GM19099 (cell line): ENCODE measurements around the gene CORIN.

ENCODE experiments used
- POLR2A ChIP-seq: IDR thresholded peaks from 3 replicates; pipeline ENCODE4 v1.6.1; 2011; ENCODE audit warnings: low read depth; ENCODE audit not compliant: insufficient read length; ENCODE audit errors: extremely low read depth

The CORIN gene

DNA sequence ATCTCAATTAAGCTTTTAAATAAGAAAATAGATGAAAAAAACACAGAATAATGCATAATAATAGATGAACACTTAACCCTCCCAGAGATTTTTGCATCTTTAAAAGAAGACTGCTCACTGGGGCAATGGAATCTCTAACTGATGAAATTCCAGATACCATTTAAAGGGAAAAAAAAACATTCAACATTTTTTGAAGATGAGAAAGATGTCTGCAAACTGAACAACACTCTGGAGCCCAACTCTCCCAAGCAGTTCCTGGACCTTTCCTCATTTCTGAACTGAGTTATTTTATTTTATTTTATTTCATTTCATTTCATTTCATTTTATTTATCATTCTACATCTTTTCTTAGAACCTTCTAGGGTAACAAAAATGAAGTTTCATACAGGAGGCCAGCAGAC is 90.7 kb downstream of the CORIN start:
- TF ChIP-seq POLR2A, result no peak

GRCh38 chr4:47746122-47746521 is 91.7 kb downstream of the CORIN start:
- TF ChIP-seq POLR2A, result no peak

- no peak for TF ChIP-seq POLR2A
Observed at GRCh38 chr4:47744843-47745382, 93.0 kb downstream of the CORIN start.

DNA sequence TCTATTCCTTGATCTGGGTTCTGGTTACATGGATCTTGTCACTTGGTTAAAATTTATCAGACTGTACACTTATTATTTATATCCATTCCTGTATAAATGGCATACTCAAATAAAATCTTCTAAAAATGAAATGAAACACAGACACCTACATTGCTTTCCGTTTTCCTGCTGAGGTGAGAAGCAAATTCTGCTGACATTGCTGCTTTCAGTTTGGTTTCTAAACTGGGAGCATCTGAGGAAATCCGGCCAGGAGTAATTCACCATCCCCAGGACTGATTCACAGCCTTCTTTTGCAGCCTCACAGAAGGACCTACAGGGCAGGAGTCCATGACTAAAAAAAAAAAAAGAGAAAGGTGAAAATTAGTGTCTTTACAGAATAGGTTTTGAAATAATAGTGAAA is 93.6 kb downstream of the CORIN start:
- TF ChIP-seq POLR2A, result no peak

GRCh38 chr4:47741200-47741599 is 96.7 kb downstream of the CORIN start:
- no peak for TF ChIP-seq POLR2A

GRCh38 chr4:47737326-47737725 is 100.5 kb downstream of the CORIN start:
- TF ChIP-seq POLR2A, result no peak

DNA sequence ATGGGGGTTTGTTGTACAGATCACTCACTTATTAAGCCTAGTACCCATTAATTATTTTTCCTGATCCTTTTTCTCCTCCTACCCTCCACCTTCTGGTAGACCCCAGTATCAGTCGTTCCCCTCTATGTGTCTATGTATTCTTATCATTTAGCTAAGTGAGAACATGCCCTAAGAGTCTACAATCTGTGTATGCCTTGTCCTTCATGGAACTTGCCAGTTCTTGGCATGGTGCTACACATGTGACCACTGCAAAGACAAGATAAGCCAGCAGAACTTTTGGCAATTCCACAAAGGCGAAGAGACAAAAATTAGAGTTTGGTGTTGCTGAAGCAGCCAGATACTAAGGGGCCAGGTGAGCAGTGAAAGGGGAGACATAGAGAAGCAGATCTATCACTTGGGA is 101.3 kb downstream of the CORIN start:
- no peak for TF ChIP-seq POLR2A

DNA sequence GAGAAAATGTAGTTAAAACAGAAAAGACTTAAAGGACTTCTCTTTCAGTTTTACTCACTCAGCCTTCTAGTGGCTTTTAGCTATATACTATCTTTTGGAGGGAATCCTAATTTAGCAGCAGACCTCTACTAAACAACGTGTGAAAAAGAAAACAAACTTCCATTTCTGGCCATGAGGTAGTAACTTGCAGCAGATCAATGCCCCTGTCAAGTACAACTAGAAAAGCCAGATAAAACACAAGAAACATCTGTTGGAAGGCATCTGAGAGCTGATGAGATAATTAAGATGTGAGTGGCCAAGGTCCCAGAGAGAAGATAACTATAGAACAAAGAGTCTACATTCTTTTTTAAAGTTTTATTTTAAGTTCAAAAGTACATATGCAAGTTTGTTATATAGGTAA is 101.7 kb downstream of the CORIN start:
- TF ChIP-seq POLR2A, result no peak

GRCh38 chr4:47733302-47734175 is 104.3 kb downstream of the CORIN start:
- TF ChIP-seq POLR2A, result no peak

- TF ChIP-seq POLR2A, result no peak
Observed at GRCh38 chr4:47731182-47731581, 106.7 kb downstream of the CORIN start.

- no peak for TF ChIP-seq POLR2A
Observed at GRCh38 chr4:47729131-47729680, 108.7 kb downstream of the CORIN start.

DNA sequence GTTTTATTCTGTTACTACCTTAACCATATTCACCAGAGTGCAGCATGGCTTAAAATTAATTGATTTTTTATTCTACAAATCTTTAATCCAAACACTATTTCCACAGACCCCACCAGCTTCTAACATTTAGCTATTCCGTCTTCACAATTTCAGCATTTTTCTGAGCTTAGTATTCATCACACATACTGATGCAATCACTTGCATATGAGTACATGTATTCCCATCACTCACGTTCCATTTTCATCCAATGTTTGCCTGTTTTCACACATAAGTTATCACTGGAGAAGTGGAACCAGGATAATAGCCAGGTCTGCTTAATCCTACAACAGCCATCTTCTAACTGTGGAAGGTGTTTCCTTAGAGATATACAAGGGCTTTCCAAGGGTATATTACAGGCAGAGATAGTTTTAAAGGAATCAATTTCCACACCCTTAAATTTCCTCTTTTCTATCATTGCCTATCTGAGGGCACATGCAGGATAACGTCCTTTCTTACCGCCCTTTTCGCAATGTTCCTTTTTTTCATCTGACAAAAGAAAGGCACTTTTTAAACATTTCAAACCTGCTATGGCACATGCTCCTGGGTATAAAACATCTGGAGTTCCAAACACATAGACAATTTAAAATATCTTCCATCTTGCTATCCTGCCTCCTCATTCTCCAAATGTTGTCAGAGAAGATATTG is 115.8 kb downstream of the CORIN start:
- TF ChIP-seq POLR2A, result no peak

- TF ChIP-seq POLR2A, result no peak
Observed at GRCh38 chr4:47721485-47721884, 116.4 kb downstream of the CORIN start.

- no peak for TF ChIP-seq POLR2A
Observed at GRCh38 chr4:47720787-47721186, 117.1 kb downstream of the CORIN start.

GRCh38 chr4:47719576-47719975 is 118.3 kb downstream of the CORIN start:
- TF ChIP-seq POLR2A, result no peak

- TF ChIP-seq POLR2A, result no peak
Observed at GRCh38 chr4:47718696-47719095, 119.2 kb downstream of the CORIN start.

DNA sequence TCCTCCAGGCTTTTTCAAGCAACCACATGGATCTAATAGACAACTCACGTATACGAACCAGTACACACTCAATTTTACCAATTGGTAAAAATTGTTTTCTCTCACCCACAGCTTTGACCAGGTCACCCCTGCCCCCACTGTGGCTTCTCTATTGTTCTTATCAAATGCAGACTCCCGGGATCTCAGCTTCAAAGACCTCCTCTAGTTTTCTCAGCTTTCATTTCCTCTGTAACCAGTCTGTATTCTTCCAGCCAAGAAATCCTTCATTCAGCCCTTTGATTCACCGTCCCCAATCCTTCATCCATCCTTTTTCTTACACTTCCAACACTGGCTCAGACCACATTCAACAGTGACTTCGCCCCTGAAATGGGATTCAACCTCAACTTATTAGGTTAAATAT is 120.7 kb downstream of the CORIN start:
- no peak for TF ChIP-seq POLR2A
